Ishikawa (cell line): ENCODE data around the gene ATRNL1.

Experiments
- CEBPB ChIP-seq: IDR thresholded peaks from 2 replicates; pipeline ENCODE4 v1.6.1; 2012
- EP300 ChIP-seq: IDR thresholded peaks from 2 replicates; pipeline ENCODE4 v1.6.1; 2012; ENCODE audit warnings: borderline replicate concordance
- FOXM1 ChIP-seq: IDR thresholded peaks from 2 replicates; pipeline ENCODE4 v1.6.1; 2012; ENCODE audit warnings: low read depth, borderline replicate concordance
- MAX ChIP-seq: IDR thresholded peaks from 2 replicates; pipeline ENCODE4 v1.6.1; 2012
- NFIC ChIP-seq: IDR thresholded peaks from 2 replicates; pipeline ENCODE4 v1.6.1; 2012
- RAD21 ChIP-seq: IDR thresholded peaks from 2 replicates; pipeline ENCODE4 v1.6.1; 2012; ENCODE audit warnings: low read depth
- REST ChIP-seq: IDR thresholded peaks from 2 replicates; pipeline ENCODE4 v1.6.1; 2012; ENCODE audit warnings: low read depth, mild to moderate bottlenecking
- TCF12 ChIP-seq: IDR thresholded peaks from 2 replicates; pipeline ENCODE4 v1.6.1; 2012; ENCODE audit warnings: low read depth
- TEAD4 ChIP-seq: IDR thresholded peaks from 2 replicates; pipeline ENCODE4 v1.6.1; 2012
- YY1 ChIP-seq: IDR thresholded peaks from 2 replicates; pipeline ENCODE4 v1.6.1; 2012; ENCODE audit warnings: low read depth

GRCh38 chr10:115846528-115846927 lies 753.4 kb downstream of the ATRNL1 start:
- TF ChIP-seq TCF12 (no peak), MAX (no peak), EP300 (no peak), YY1 (no peak), NFIC (no peak), REST (no peak), TEAD4 (no peak), RAD21 (no peak), CEBPB (no peak), FOXM1 (no peak)
